GM18951 (cell line): ENCODE data around the gene FAM50A.
"Not testable (repeated sequence)": the region's sequence is repeated elsewhere in the genome, so short reads cannot be mapped to it uniquely, and the experiment has no call there.

ENCODE experiments used
- POLR2A ChIP-seq: IDR thresholded peaks from 4 replicates; pipeline ENCODE4 v1.6.1; 2011; ENCODE audit warnings: mild to moderate bottlenecking; ENCODE audit not compliant: insufficient read length, insufficient read depth; ENCODE audit errors: extremely low read depth
- in situ Hi-C: fragments of 300-500 bp; cut with MboI; formaldehyde crosslinking; loops from one replicate; pipeline ENCODE4 v1.12.0; 2022; ENCODE audit warnings: low sequenced_read_pairs, mixed read lengths, inconsistent platforms; ENCODE audit not compliant: unreplicated experiment

FAM50A gene

DNA sequence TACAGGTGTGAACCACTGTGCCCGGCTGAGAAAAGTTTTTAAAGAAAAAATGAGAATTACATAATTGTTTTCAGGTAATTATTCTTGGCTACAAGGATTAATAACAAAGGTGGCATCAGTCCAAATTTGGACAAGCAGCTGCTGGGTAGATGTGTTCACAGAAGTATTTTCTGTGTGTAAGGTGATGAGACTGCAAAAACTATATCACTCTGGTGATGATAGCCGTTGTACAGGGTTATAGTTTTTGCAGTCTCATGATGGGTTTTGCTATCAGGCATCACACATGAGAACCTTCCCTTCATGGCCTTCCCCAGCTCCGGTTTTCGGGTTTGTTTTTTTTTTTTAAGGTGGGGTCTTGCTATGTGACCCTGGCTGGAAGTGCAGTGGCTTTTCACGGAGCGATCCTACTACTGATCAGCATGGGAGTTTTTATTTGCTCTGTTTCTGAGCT lies 51.6 kb downstream of the FAM50A start:
- in situ Hi-C loops: no loop called here

DNA sequence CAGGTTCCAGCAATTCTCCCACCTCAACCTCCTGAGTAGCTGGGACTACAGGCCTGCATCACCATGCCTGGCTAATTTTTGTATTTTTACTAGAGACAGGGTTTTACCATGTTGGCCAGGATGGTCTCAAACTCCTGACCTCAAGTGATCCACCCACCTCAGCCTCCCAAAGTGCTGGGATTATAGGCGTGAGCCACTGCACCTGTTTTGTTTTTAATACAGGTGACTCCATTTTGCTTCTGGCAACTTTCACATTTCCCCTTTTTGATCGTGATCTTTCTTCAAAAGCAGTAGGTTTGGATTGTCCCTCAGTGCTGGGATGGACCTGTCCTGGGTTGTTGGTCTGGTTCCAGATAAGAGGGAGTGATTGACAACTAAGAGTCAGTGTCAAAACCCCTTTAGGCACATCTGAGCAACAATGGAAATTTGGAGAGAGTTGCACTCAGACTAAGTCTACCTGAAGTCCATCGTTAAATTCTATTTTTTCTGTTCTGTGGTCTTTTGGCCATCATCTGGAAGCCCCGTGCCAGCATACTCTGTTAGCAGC lies 52.7 kb downstream of the FAM50A start:
- in situ Hi-C loops: not testable (repeated sequence)

More for the DNA sequence above, 51.6 kb downstream of the FAM50A start:
- TF ChIP-seq POLR2A: no peak
